Erythroblast (primary cell): Measurements from ENCODE around the gene MINDY3.

ENCODE experiments used
- GATA1 ChIP-seq: IDR thresholded peaks from 2 replicates; pipeline ENCODE4 v1.6.1; 2011; ENCODE audit warnings: low read depth, mild to moderate bottlenecking, control low read depth, low read length, moderate library complexity
- POLR2A ChIP-seq: IDR thresholded peaks from 2 replicates; pipeline ENCODE4 v1.6.1; 2011; ENCODE audit warnings: mild to moderate bottlenecking, low read length

DNA sequence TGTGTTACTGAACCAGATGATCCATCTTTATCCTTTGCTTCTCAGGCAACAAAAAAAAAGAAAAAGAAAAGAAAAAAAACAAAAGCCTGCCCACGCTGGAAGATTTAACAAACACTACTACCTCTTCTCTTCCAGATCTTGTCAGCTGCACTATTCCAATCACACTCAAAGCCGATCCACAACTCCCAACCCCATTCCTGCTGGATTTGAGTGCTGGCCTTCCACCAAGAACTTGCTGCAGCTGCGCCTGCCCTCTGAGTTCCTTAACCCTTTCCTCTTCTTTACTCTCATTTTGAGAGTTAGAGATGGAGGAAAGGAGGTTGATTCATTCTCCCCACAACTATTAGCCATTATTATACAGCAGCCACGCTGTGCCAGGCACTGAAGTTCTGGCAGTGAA lies 124.5 kb downstream of the MINDY3 start:
- TF ChIP-seq POLR2A (no peak), GATA1 (no peak)
